Neuron (in vitro differentiated cells): Measurements from ENCODE around the gene XAF1.
"Not testable (repeated sequence)": the region's sequence is repeated elsewhere in the genome, so short reads cannot be mapped to it uniquely, and the experiment has no call there.

Experiments
- H2AFZ ChIP-seq: one replicate; pipeline ENCODE4 v1.6.1; 2013; ENCODE audit warnings: low read depth, mild to moderate bottlenecking, inconsistent platforms, low read length, moderate library complexity
- H3K27me3 ChIP-seq: one replicate; pipeline ENCODE4 v1.6.1; 2013; ENCODE audit warnings: low read length; ENCODE audit not compliant: insufficient read depth
- H3K36me3 ChIP-seq: one replicate; pipeline ENCODE4 v1.6.1; 2013; ENCODE audit warnings: low read length; ENCODE audit not compliant: insufficient read depth
- H3K4me1 ChIP-seq: one replicate; pipeline ENCODE4 v1.6.1; 2013; ENCODE audit warnings: low read length; ENCODE audit not compliant: insufficient read depth
- H3K4me3 ChIP-seq: 2 replicates; pipeline ENCODE4 v1.5.1; 2013; ENCODE audit warnings: mild to moderate bottlenecking, low read length, moderate library complexity
- H3K9me3 ChIP-seq: one replicate; pipeline ENCODE4 v1.6.1; 2013; ENCODE audit warnings: low read length

Gene XAF1

DNA sequence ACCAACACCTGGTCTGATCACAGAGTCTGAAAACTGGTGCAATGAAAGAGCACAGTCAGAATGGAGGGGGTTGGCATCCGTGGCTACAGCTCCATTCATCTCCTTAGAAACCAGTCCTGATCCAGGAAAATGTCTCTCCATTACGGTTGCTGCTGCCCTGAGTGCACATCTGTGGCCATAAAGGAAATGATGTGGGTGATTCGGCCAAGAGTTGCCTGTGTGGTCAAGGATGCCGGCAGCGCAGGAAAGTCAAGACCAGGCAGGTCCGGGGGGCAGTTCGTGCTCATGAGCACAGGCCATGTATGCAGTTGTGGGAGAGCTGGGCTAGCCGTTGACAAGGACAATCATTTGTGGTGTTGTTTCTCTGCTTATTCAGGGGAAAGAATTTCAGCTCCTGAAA lies 5.9 kb downstream of the XAF1 start:
- Histone ChIP-seq H3K9me3 (no peaks in the 10 kb centered on the region), H3K4me3 (no peak overlapping the region), H2AFZ (peak overlapping the region; percentile 8), H3K4me1 (peaks cover 7% of the 10 kb centered on the region), H3K36me3 (no peaks in the 10 kb centered on the region), H3K27me3 (no peaks in the 10 kb centered on the region)

DNA sequence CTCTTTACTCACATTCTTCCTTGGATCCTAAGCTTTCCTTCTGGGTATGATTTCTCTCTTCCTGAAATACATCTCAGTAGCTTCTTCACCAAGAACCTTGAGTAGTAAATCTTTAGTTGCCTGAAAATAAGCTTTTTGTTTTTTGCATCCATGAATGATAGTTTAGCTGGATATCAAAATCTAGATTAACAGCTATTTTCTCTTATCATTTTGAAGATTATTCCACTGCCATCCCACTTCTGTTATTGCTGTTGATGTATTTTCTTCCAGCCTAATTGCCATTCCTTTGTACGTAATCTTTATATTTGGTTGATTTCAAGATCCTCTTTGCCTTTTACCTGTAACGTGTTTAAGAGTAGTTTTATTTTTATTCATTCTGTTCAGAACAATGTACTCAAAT lies 12.6 kb downstream of the XAF1 start:
- Histone ChIP-seq H3K9me3 (no peaks in the 10 kb centered on the region), H3K27me3 (no peaks in the 10 kb centered on the region), H3K36me3 (no peaks in the 10 kb centered on the region), H3K4me1 (no peaks in the 10 kb centered on the region), H3K4me3 (no peak overlapping the region), H2AFZ (no peak overlapping the region)

DNA sequence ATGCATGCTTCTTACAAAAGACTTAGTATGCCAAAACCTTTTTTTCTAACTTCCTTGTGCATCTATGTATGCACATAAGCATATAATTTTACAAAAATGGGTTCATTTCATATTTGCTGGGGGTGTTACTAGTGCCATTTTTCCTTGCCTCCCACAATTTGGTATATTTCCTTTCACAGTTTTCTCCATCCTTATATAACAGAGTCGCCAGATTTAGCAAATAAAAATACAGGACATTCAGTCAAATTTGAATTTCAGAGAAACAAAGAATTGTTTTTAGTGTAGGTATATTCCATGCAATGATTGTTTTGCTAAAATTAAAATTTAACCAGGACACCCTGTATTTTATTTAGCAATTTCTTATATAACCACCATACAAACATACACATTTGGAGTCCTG lies 16.2 kb downstream of the XAF1 start:
- no peak overlapping the region for H2AFZ ChIP-seq
- H3K4me1 ChIP-seq, result no peaks in the 10 kb centered on the region
- H3K36me3 ChIP-seq, result no peaks in the 10 kb centered on the region
- H3K4me3 ChIP-seq, result no peak overlapping the region
- H3K27me3 ChIP-seq, result peaks cover 16% of the 10 kb centered on the region
- peaks cover 6% of the 10 kb centered on the region for H3K9me3 ChIP-seq

DNA sequence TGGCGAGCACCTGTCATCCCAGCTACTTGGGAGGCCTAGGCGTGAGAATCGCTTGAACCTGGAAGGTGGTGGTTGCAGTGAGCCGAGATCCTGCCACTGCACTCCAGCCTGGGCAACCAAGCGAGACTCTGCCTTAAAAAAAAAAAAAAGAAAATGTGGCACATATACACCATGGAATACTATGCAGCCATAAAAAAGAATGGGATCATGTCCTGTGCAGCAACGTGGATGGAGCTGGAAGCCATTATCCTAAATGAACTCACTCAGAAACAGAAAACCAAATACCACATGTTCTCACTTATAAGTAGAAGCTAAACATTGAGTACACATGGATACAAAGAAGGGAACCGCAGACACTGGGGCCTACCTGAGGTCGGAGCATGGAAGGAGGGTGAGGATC lies 19.1 kb downstream of the XAF1 start:
- H3K4me1 ChIP-seq, H2AFZ ChIP-seq, H3K9me3 ChIP-seq, H3K4me3 ChIP-seq, H3K36me3 ChIP-seq: not testable (repeated sequence)
- peaks cover 22% of the 10 kb centered on the region for H3K27me3 ChIP-seq

DNA sequence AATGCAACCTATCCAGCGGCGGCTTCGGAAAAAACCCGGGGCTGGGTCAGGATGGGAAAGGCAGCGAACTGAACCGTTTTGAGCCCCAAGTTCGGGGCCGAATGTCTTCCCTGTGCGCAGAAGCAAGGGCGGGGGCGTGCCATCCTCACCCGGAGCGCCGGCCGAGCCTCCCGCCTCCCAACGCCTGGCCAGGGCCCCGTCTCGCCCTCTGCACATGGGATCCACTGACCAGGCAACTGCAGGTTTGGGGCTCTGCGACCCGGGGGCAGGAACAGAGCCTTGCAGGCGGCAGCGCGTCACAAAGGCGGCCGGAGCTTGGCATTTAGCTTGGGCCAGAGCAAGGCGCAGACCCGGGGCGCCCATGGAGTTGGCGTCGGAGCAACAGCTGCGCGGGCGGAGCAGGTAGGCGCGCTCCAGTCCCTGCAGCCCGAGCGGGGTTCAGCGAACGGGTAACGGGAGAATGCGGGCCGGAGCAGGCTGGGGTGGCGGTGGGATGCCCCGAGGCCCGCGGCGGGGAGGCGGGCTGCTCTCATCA lies 20.1 kb downstream of the XAF1 start, which contains the start of gene FBXO39:
Gene FBXO39, plus strand, starts transcription at position 345 of the 535 bp plus-strand sequence. CDS start 3,654 bp downstream, outside the sequence.
- H3K36me3 ChIP-seq, result no peaks in the 10 kb centered on the region
- H3K4me1 ChIP-seq, result no peaks in the 10 kb centered on the region
- H2AFZ ChIP-seq, result no peak within 1 kb of the TSS
- no peak within 1 kb of the TSS for H3K4me3 ChIP-seq
- H3K27me3 ChIP-seq, result peaks cover 22% of the 10 kb centered on the region
- H3K9me3 ChIP-seq, result peaks cover 6% of the 10 kb centered on the region

DNA sequence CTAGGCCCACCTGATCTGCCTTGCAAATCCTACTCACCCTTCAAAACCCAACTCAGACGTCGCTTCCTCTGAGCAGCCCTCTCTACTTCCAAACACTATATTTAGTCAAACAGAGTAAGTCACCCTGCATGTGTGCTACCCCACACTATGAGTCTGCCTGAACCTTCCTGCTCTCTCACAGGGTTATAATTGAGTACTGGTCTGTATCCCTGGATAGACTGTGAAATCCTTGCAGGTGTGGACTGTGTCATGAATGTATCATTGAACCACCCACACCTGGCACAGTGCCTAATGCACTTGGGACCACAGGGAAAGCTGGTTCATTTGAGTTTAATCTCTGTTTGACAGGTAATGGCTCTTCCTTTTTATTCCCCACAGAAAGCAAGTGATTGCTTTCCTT lies 23.6 kb downstream of the XAF1 start:
- Histone ChIP-seq H3K4me1 (no peaks in the 10 kb centered on the region), H3K9me3 (peaks cover 6% of the 10 kb centered on the region), H3K27me3 (peaks cover 22% of the 10 kb centered on the region), H3K36me3 (no peaks in the 10 kb centered on the region), H2AFZ (no peak overlapping the region), H3K4me3 (no peak overlapping the region)

DNA sequence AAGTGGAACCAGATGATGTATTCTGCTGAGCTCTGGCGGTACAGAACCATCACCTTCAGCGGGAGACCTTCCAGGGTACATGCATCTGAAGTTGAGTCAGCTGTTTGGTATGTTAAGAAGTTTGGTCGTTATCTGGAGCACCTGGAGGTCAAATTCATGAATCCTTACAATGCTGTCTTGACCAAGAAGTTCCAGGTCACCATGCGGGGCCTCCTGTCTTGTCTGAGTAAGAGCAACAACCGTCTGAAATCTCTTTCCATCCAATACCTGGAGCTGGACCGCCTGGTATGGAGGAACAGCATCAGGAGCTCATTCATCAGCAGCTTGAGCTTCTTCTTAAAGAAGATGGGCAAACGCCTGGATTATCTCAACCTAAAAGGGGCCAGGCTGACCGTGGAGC lies 24.2 kb downstream of the XAF1 start:
- peaks cover 6% of the 10 kb centered on the region for H3K9me3 ChIP-seq
- H3K4me1 ChIP-seq, result no peaks in the 10 kb centered on the region
- no peak overlapping the region for H3K4me3 ChIP-seq
- no peak overlapping the region for H2AFZ ChIP-seq
- no peaks in the 10 kb centered on the region for H3K36me3 ChIP-seq
- peaks cover 21% of the 10 kb centered on the region for H3K27me3 ChIP-seq

DNA sequence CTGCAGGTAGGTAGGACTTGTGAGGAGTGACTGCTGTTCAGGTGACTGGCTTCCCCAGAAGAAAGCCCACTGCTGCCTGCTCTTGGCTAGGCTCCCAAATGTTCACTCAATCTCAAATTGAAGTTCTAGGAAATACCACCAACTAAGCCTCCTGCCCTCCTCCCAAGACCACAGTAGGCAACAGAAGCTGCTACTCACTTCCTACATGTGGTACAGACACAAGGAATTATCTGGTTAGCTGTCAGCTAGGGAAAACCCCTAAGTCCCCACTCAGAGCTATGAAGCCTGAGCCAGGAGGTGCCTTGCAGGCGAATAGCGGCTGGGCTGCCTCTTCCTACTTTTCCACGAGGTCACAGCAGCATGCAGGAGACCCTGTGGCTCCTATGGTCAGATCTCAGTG lies 25.0 kb downstream of the XAF1 start:
- Histone ChIP-seq H3K27me3 (peaks cover 15% of the 10 kb centered on the region), H3K4me1 (no peaks in the 10 kb centered on the region), H2AFZ (no peak overlapping the region), H3K36me3 (no peaks in the 10 kb centered on the region), H3K4me3 (no peak overlapping the region), H3K9me3 (peaks cover 4% of the 10 kb centered on the region)

DNA sequence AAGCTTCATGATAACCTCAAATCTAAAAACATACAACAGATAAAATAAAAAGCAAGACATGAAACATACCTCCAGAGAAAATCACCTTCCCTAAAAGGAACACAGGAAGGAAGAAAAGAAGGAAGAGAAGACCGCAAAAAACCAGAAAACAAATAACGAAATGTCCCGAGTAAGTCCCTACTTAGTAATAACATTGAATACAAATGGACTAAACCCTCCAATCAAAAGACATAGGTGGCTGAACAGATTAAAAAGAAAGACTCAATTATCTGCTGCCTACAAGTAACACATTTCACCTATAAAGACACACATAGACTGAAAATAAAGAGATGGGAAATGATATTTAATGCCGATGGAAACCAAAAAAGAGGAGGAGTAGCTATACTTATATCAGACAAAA lies 26.4 kb downstream of the XAF1 start:
- H3K4me1 ChIP-seq, result no peaks in the 10 kb centered on the region
- H2AFZ ChIP-seq, result no peak overlapping the region
- H3K4me3 ChIP-seq, result no peak overlapping the region
- H3K36me3 ChIP-seq, result no peaks in the 10 kb centered on the region
- no peaks in the 10 kb centered on the region for H3K9me3 ChIP-seq
- peaks cover 6% of the 10 kb centered on the region for H3K27me3 ChIP-seq

DNA sequence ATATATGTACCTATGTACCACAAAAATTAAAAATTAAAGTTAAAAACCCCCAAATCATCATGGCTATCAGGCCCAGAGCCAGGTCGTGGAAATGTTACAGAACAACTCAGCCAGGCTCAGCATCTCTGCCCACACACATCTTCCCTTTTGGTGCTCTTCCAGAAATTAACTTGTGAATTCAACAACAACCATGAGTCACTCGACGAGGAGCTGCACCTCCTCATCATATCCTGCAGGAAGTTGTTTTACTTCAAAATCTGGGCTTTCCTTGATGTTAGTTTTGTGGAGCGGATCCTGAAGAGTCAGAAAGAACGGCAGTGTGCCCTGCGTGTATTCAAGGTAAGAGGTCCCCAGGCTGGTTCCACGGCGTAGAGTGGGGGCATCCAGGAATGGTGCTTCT lies 30.8 kb downstream of the XAF1 start:
- H2AFZ ChIP-seq, result no peak overlapping the region
- H3K4me1 ChIP-seq, result peaks cover 5% of the 10 kb centered on the region
- H3K27me3 ChIP-seq, result no peaks in the 10 kb centered on the region
- no peaks in the 10 kb centered on the region for H3K9me3 ChIP-seq
- H3K4me3 ChIP-seq, result no peak overlapping the region
- no peaks in the 10 kb centered on the region for H3K36me3 ChIP-seq

DNA sequence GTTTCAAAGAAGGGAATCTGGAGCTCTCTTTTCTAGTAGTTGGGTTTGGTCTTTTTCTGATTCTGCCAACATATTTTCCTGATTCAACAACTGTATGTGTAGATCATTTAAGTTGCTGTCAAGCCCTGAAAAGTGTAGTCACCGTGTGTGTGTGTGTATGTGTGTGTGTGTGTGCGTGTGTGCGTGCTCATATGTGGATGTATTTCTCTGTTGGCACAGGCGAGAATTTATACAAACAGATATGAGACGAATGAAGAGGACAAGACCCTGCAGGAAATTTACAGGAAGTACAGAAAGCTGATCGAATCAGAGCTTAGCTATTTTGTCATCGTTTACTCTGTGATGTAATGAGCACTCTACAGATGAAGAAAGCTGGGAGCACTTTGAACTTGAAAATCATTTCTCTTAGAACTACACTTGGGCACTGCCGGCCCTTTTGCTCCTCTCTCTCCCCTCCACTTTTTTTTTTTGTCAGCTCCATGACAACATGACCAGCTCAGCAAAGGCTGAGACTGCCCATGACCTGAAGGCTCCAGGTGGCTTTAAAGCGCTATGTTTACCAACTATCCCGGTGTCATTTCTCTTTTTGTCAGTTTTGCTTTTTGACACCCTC lies 31.3 kb downstream of the XAF1 start:
- Histone ChIP-seq H3K9me3 (no peaks in the 10 kb centered on the region), H3K27me3 (no peaks in the 10 kb centered on the region), H3K4me1 (peaks cover 5% of the 10 kb centered on the region), H3K36me3 (no peaks in the 10 kb centered on the region), H2AFZ (no peak overlapping the region), H3K4me3 (no peak overlapping the region)

DNA sequence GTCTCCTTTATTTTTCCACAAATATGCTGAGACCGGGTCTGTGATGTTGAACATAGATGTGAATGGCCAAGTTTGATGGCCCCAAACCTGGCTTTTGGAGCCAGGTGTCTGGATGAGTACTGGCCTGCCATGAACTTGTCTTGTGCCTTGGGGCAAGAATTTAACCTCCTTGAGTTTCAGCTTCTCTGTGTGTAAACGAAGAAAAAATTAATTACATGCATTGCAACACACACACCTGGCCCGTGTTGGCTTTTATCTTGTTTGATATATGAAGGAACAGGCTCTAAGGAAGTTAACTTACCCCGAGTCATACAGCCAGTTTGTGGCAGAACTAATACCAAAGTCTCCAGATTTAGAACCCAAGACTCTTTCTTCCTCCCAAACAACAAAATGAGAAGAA lies 33.3 kb downstream of the XAF1 start:
- H2AFZ ChIP-seq, result no peak overlapping the region
- H3K4me3 ChIP-seq, result no peak overlapping the region
- H3K27me3 ChIP-seq, result no peaks in the 10 kb centered on the region
- H3K9me3 ChIP-seq, result no peaks in the 10 kb centered on the region
- H3K4me1 ChIP-seq, result peaks cover 5% of the 10 kb centered on the region
- H3K36me3 ChIP-seq, result no peaks in the 10 kb centered on the region

DNA sequence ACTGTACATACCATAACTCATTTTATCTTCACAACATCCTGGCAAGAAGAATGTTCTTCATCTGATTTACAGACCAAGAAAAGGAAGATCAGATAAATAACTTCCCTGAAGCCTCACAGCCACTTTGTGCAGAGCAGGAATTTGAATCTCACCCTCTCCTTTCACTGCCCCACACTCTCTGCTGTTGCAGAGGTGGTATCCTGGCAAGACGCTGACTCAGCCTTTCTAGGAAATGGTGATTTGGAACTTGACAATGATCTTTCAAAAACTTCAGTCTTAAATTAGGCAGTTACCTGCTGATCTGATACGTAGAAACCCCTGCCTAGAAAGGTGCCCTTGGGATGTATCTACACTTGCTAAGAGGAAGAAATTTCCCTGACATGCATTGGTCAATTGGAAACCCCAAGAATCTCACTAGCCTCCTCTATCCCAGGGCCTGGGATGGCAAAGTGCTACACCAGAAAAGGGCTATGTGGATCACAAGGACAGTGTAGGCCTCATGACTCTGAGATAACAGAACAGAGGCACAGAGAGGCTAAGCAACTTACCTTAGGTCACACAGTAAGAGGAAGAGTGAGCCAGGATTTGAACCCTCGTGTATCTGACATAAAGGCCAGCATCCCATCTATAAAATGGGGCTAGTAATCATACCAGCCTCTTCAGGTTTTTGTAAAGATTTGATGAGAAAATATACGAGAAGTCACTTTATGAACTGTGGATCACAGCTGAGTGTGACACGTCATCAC lies 38.1 kb downstream of the XAF1 start:
- peaks cover 5% of the 10 kb centered on the region for H3K4me1 ChIP-seq
- H3K4me3 ChIP-seq, result no peak overlapping the region
- H3K27me3 ChIP-seq, result no peaks in the 10 kb centered on the region
- H3K9me3 ChIP-seq, result no peaks in the 10 kb centered on the region
- no peak overlapping the region for H2AFZ ChIP-seq
- no peaks in the 10 kb centered on the region for H3K36me3 ChIP-seq
